GM10847 (cell line): ENCODE data around the gene TBRG1.

Experiments
- POLR2A ChIP-seq: IDR thresholded peaks from 2 replicates; pipeline ENCODE4 v1.6.1; 2011; ENCODE audit not compliant: insufficient read length; ENCODE audit errors: extremely low read depth

Gene TBRG1

DNA sequence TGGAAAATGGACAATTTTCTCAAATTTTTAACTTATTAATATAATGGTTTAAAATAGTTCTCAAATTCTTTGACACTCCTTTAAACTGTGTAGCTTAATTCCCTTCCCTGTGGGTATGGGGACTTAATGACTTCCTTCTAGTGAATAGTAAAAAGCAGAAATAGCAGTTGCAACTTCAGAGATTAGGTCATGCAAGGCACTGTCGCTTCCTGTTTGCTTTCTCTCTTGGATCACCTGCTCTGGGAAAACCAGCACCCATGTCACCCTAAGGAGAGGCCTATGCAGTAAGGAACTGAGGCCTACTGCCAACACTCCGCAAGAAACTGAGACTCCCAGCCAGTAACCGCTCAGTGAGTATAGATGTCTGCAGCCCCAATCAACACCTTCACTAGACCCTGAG is 16.9 kb upstream of the TBRG1 start:
- no peak for TF ChIP-seq POLR2A

GRCh38 chr11:124608147-124608546 is 14.5 kb upstream of the TBRG1 start:
- TF ChIP-seq POLR2A: no peak

DNA sequence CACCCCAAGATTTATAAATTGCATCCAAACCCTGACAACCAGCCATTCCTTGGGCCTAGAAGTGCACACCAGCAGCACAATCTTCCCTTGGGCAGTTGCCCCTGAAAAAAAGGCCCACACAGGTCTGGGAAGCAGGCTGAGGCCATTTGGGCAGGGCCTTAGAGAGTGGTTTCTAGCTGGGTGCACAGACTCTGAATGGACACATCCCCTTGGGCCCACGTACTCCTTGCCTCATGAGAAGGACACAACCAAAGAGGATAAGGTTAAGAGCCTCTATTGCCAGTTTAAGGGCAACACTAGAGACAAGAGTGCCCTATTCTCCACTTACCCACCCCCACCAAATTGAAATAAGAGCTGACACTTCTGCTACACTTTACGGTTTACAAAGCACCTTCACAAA is 12.4 kb upstream of the TBRG1 start:
- no peak for TF ChIP-seq POLR2A

DNA sequence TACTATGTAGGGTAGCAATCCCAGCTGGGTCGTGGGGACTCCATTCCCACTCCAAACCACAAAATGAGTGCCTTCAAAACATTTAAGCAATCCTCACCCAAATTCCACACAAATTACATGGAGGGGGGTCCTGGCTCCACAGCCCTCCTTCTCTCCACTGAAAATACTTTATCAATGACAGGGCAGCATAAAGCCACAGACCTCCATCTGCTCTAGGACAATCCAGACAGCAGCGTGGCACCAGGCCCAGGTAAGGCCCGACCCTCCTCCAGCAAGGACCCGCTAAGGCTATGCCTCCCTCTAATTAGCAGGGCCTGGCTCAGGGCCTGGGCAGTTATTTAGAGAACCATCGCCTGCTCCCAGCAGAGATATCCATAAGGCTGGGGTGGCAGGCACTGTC is 11.6 kb upstream of the TBRG1 start, which contains the start of gene PANX3:
TSS of gene PANX3 (plus strand) at position 365 of the 400 bp plus-strand sequence. CDS start 129 bp downstream, outside the sequence.
- TF ChIP-seq POLR2A: no peak

GRCh38 chr11:124612045-124612444 is 10.6 kb upstream of the TBRG1 start:
- no peak for TF ChIP-seq POLR2A

GRCh38 chr11:124612567-124613246 is 10.0 kb upstream of the TBRG1 start:
- TF ChIP-seq POLR2A: no peak

GRCh38 chr11:124618863-124619262 is 3.8 kb upstream of the TBRG1 start:
- no peak for TF ChIP-seq POLR2A

DNA sequence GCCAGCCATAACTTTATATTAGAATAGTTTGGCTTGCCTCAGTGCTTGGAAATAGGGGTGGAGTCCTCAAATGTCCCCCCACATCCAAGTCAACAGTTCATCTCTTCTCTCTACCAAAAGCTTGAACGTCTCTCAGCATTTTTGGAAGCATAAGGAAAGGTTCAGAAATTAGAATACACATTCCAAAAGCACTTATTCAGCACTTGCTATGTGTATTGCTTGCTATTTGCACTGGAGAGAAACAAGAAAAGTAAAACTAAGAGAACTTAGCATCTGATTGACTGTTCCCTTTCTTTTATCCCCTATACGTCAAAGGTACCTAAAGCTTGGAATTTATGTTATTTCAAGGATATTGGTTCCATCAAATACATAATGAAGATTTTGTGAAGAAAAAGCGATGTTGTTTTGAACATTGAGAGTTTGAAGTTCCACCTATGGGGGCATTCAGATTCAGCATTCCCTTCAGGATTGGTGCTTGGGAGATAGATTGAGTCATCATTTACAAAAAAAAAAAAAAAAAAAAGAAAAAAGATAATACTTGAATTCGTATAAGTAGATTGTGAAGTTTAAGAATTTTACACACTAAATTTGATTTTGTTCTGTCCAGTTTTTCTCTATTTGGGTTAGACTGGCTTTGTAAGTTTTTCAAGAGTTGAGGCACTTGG is 1.3 kb downstream of the TBRG1 start:
- TF ChIP-seq POLR2A: no peak

GRCh38 chr11:124625504-124626168 is 3.0 kb downstream of the TBRG1 start:
- no peak for TF ChIP-seq POLR2A

- TF ChIP-seq POLR2A: no peak
Observed at GRCh38 chr11:124627546-124627945, 4.9 kb downstream of the TBRG1 start.

- no peak for TF ChIP-seq POLR2A
Observed at GRCh38 chr11:124629961-124630360, 7.3 kb downstream of the TBRG1 start.

GRCh38 chr11:124633355-124633754 is 10.7 kb downstream of the TBRG1 start:
- no peak for TF ChIP-seq POLR2A

DNA sequence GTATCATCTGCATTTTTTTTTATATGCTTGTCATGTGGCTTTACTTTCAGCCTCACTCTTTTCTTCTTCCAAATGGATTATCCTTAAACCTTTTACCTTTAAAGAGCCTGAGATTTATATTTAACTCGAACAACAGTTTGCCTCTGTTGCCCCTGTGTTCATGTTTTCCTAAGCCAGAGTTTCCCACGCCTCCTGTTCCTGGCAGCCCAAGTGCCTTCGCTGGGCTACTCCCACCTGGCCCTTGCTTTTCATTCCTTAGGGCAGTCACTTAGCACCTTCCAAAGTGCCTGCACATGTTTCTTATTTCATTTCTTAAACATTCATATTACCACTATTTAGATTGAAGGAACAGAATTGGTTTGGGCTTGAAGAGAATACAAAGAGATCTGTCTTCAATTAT is 13.3 kb downstream of the TBRG1 start:
- TF ChIP-seq POLR2A: no peak

GRCh38 chr11:124638500-124638899 is 15.8 kb downstream of the TBRG1 start:
- no peak for TF ChIP-seq POLR2A

DNA sequence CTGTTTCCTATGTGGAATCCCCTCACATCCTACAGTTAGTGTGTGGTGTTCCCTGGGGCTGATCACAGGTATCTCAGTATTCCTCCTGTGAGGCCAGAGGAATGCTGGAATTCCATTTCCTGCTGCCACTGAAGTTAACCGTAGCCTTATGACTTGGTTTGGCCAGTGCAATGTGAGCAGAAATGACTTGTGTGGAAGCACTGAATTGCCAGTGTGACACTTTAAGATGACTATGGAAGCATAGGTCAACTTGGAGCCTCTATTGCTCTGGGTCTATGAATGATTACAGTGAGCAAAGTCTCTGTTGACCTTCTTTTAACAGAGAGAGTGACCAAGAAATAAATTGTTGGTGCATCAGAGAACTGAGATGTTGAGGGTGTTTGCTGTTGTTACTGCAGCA is 16.5 kb downstream of the TBRG1 start:
- TF ChIP-seq POLR2A: no peak

DNA sequence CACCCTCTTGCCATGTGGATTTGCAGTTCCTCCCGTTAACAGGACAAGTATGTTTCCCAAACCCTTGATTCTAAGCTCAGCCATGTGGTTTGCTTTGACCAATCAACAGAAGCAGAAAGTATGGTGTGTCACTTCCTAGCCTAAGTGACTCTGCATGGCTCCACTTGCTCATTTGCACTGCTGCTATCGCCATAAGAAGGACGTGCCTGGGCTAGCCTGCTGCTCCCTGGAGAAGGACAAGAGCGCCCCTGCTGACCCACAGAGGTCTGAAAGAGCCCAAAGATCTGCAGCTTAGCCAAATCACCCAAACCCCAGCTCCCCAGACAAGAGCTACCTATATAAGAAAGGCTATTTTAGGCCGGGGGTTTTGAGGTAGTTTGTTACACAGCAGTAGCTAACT is 18.0 kb downstream of the TBRG1 start:
- TF ChIP-seq POLR2A: no peak
